ENCODE measurements around the gene GUK1. TPM values are rescaled to one million over a fixed set of nuclear protein-coding genes. Genes with fewer than 3 reads are reported as not detected.

GUK1 gene
- total RNA-seq, 1 donor from 2014 or later = 201 TPM

DNA sequence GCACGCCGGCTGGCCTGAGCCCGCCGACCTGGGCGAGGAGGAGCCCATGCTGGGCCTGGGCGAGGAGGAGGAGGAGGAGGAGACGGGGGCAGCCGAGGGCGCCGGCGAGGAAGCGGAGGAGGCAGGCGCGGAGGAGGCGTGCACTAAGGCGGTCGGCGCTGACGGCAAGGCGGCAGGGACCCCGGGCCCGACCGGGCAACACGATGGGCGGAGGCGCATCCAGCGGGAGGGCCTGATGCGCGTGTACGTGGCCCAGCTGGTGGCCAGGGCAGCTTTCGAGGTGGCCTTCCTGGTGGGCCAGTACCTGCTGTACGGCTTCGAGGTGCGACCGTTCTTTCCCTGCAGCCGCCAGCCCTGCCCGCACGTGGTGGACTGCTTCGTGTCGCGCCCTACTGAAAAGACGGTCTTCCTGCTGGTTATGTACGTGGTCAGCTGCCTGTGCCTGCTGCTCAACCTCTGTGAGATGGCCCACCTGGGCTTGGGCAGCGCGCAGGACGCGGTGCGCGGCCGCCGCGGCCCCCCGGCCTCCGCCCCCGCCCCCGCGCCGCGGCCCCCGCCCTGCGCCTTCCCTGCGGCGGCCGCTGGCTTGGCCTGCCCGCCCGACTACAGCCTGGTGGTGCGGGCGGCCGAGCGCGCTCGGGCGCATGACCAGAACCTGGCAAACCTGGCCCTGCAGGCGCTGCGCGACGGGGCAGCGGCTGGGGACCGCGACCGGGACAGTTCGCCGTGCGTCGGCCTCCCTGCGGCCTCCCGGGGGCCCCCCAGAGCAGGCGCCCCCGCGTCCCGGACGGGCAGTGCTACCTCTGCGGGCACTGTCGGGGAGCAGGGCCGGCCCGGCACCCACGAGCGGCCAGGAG, 18.3 kb downstream of the GUK1 start:
- no peak for DNase-seq (ENCODE audit: low spot score)
- H3K4me3 Mint-ChIP-seq = no peak overlapping the region
- no peak overlapping the region for H3K27ac Mint-ChIP-seq
- H3K9me3 Mint-ChIP-seq = no peaks in the 10 kb centered on the region
- peaks cover 11% of the 10 kb centered on the region for H3K4me1 Mint-ChIP-seq (ENCODE audit: low read depth)
- no peaks in the 10 kb centered on the region for H3K36me3 Mint-ChIP-seq (ENCODE audit: low read depth)
- intact Hi-C loops (cut with micrococcal nuclease) = no loop called here
- no peaks in the 10 kb centered on the region for H3K27me3 Mint-ChIP-seq (ENCODE audit: insufficient read depth)

- H3K4me3 Mint-ChIP-seq = no peak overlapping the region
- no peak overlapping the region for H3K27ac Mint-ChIP-seq
- no peaks in the 10 kb centered on the region for H3K36me3 Mint-ChIP-seq (ENCODE audit: low read depth)
- peaks cover 15% of the 10 kb centered on the region for H3K4me1 Mint-ChIP-seq (ENCODE audit: low read depth)
- DNase-seq (ENCODE audit: low spot score) = no peak
- intact Hi-C loops (cut with micrococcal nuclease) = no loop called here
- no peaks in the 10 kb centered on the region for H3K9me3 Mint-ChIP-seq
- H3K27me3 Mint-ChIP-seq (ENCODE audit: insufficient read depth) = no peaks in the 10 kb centered on the region
These were observed 19.1 kb downstream of the GUK1 start for GRCh38 chr1:228159008-228159665.

- intact Hi-C loops (cut with micrococcal nuclease) = loop anchor here (10.0 kb wide), 2 partner anchors 1345 to 1755 kb away; partner anchors contain the start of genes NUP133 and PARP1
- H3K4me1 Mint-ChIP-seq (ENCODE audit: low read depth) = peaks cover 15% of the 10 kb centered on the region
- H3K27ac Mint-ChIP-seq = no peak overlapping the region
- H3K36me3 Mint-ChIP-seq (ENCODE audit: low read depth) = no peaks in the 10 kb centered on the region
- H3K27me3 Mint-ChIP-seq (ENCODE audit: insufficient read depth) = no peaks in the 10 kb centered on the region
- H3K4me3 Mint-ChIP-seq = no peak overlapping the region
- no peak for DNase-seq (ENCODE audit: low spot score)
- H3K9me3 Mint-ChIP-seq = no peaks in the 10 kb centered on the region
These were observed 20.2 kb downstream of the GUK1 start for GRCh38 chr1:228160201-228160761.

- no peaks in the 10 kb centered on the region for H3K36me3 Mint-ChIP-seq (ENCODE audit: low read depth)
- peaks cover 15% of the 10 kb centered on the region for H3K4me1 Mint-ChIP-seq (ENCODE audit: low read depth)
- no peak for DNase-seq (ENCODE audit: low spot score)
- H3K27me3 Mint-ChIP-seq (ENCODE audit: insufficient read depth) = no peaks in the 10 kb centered on the region
- H3K4me3 Mint-ChIP-seq = no peak overlapping the region
- no peaks in the 10 kb centered on the region for H3K9me3 Mint-ChIP-seq
- intact Hi-C loops (cut with micrococcal nuclease) = loop anchor here (10.0 kb wide), 2 partner anchors 1343 to 1757 kb away; partner anchors contain the start of genes NUP133 and PARP1
- no peak overlapping the region for H3K27ac Mint-ChIP-seq
These were observed 21.3 kb downstream of the GUK1 start for GRCh38 chr1:228161362-228161761.

DNA sequence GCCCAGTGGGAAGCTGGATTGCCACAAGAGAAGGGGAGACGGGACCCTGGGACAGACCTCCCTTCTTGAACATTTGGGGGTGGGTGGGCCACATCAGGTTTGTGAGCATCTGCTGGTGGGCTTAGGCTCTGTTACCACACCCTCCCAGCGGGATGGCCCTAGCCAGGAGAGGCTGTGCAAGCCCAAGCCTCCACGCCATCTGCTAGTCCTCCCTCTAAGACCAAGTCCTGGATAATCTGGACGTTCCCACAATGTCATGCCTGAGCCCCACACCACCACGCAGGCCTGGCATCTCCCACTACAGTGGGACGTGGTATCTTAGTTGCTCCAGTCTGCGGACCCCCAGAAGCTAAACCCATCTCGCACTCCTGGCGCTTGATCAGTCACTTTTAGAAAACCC, 21.8 kb downstream of the GUK1 start:
- intact Hi-C loops (cut with micrococcal nuclease) = loop anchor here (10.0 kb wide), 2 partner anchors 1343 to 1757 kb away; partner anchors contain the start of genes NUP133 and PARP1
- Mint-ChIP-seq H3K4me1 (ENCODE audit: low read depth) (peaks cover 20% of the 10 kb centered on the region), H3K27me3 (ENCODE audit: insufficient read depth) (no peaks in the 10 kb centered on the region), H3K36me3 (ENCODE audit: low read depth) (no peaks in the 10 kb centered on the region), H3K27ac (no peak overlapping the region), H3K4me3 (no peak overlapping the region), H3K9me3 (no peaks in the 10 kb centered on the region)
- no peak for DNase-seq (ENCODE audit: low spot score)

GRCh38 chr1:228162286-228163006, 22.4 kb downstream of the GUK1 start:
- Mint-ChIP-seq H3K4me1 (ENCODE audit: low read depth) (peaks cover 21% of the 10 kb centered on the region), H3K4me3 (no peak overlapping the region), H3K9me3 (no peaks in the 10 kb centered on the region), H3K36me3 (ENCODE audit: low read depth) (no peaks in the 10 kb centered on the region), H3K27me3 (ENCODE audit: insufficient read depth) (no peaks in the 10 kb centered on the region), H3K27ac (no peak overlapping the region)
- intact Hi-C loops (cut with micrococcal nuclease) = loop anchor here (10.0 kb wide), 2 partner anchors 1342 to 1758 kb away; partner anchors contain the start of genes NUP133 and PARP1
- no peak for DNase-seq (ENCODE audit: low spot score)

GRCh38 chr1:228163007-228163753, 23.1 kb downstream of the GUK1 start:
- no peak for DNase-seq (ENCODE audit: low spot score)
- peaks cover 21% of the 10 kb centered on the region for H3K4me1 Mint-ChIP-seq (ENCODE audit: low read depth)
- H3K9me3 Mint-ChIP-seq = no peaks in the 10 kb centered on the region
- H3K27ac Mint-ChIP-seq = no peak overlapping the region
- H3K36me3 Mint-ChIP-seq (ENCODE audit: low read depth) = peaks cover 2% of the 10 kb centered on the region
- no peaks in the 10 kb centered on the region for H3K27me3 Mint-ChIP-seq (ENCODE audit: insufficient read depth)
- H3K4me3 Mint-ChIP-seq = no peak overlapping the region
- intact Hi-C loops (cut with micrococcal nuclease) = loop anchor here (10.0 kb wide), 2 partner anchors 1342 to 1758 kb away; partner anchors contain the start of genes NUP133 and PARP1

DNA sequence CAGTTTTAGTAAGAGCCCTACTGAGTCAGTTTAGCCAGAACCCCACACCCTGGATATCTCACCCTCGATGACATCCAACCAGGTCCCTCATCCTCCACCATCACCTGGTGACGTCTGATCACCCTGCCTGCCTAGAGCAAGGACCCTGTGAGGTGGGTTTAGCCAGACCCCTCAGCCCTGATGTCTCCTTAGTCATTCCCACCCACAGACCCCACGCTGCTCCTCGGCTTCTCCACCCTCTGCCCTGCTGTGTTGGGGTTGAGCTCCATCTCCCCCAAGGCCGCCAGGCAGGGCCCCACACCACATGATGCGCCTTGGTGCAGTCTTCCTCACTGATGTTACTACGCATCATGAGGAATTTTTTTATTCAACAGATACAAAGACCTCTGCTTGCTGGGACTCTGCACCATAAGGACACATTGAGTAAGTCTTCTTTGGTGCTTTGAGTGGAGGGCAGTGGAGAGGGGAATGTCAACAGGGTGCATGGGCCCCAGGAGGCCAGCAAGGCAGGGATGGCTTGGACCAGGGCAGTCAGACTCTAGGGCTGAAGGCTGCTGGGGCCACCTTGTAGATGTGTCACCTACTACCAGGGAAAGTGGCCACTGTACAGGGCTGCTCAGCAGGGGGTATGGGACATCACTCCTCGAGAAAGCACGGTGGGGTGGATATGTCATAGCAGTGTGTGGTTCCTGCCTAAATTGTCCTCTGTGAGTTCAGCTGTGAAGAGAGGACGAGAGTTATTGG, 23.9 kb downstream of the GUK1 start:
- Mint-ChIP-seq H3K4me3 (peak overlapping the region; percentile 64), H3K9me3 (no peaks in the 10 kb centered on the region), H3K27me3 (ENCODE audit: insufficient read depth) (no peaks in the 10 kb centered on the region), H3K27ac (peak overlapping the region; percentile 75), H3K4me1 (ENCODE audit: low read depth) (peaks cover 21% of the 10 kb centered on the region), H3K36me3 (ENCODE audit: low read depth) (peaks cover 6% of the 10 kb centered on the region)
- intact Hi-C loops (cut with micrococcal nuclease) = loop anchor here (10.0 kb wide), 2 partner anchors 1341 to 1759 kb away; partner anchors contain the start of genes NUP133 and PARP1
- no peak for DNase-seq (ENCODE audit: low spot score)

- intact Hi-C loops (cut with micrococcal nuclease) = loop anchor here (1.0 to 10.0 kb wide), 10 partner anchors 61 to 1760 kb away; partner anchors contain the start of genes C1orf35, JMJD4, NUP133 and PARP1
- Mint-ChIP-seq H3K4me3 (peak overlapping the region; percentile 86), H3K9me3 (no peaks in the 10 kb centered on the region), H3K27ac (peak overlapping the region; percentile 94), H3K36me3 (ENCODE audit: low read depth) (peaks cover 6% of the 10 kb centered on the region), H3K27me3 (ENCODE audit: insufficient read depth) (no peaks in the 10 kb centered on the region), H3K4me1 (ENCODE audit: low read depth) (peaks cover 21% of the 10 kb centered on the region)
- no peak for DNase-seq (ENCODE audit: low spot score)
These were observed 24.7 kb downstream of the GUK1 start for GRCh38 chr1:228164561-228165371.

DNA sequence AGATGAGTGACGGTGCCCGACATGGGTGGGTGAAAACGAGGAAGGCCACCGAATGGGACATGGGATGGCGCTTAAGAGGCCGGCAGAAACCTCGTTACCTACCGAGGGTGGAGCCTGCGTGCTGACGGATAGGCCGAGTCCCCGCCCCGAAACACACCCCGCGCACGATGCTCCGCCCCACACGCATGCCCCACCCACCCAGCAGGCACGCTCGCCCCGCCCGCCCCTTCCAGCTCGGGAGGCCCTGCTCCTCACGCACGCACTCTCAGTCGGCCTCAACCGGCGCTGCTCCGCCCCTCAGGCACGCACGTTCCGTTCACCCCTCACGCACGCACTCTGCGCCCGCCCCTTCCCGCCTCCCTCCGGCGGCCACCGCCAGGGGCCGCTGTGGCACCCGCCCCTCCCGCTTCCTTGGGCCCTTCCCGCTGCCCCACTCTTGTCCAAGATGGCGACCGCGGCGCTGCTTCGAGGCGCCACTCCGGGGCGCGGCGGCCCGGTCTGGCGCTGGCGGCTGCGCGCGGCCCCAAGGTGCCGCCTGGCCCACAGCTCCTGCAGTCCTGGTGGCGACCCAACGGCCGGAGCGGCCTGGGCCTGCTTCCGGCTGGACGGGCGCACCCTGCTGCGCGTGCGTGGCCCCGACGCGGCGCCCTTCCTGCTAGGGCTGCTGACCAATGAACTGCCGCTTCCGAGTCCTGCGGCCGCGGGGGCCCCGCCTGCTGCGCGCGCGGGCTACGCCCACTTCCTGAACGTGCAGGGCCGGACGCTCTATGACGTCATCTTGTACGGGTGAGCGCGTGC, 25.5 kb downstream of the GUK1 start, which contains the start of gene IBA57:
TSS of gene IBA57 (plus strand) at position 433 of the 798 bp plus-strand sequence. CDS start at position 446, 13 bp downstream.
- peak within 1 kb of the TSS; percentile 86 for H3K4me3 Mint-ChIP-seq
- H3K27ac Mint-ChIP-seq = peak within 1 kb of the TSS; percentile 94
- intact Hi-C loops (cut with micrococcal nuclease) = loop anchor here (1.0 to 10.0 kb wide), 17 partner anchors 9 to 1761 kb away; partner anchors contain the start of genes ARF1, C1orf35, GUK1 and JMJD4
- no peaks in the 10 kb centered on the region for H3K27me3 Mint-ChIP-seq (ENCODE audit: insufficient read depth)
- H3K4me1 Mint-ChIP-seq (ENCODE audit: low read depth) = peaks cover 21% of the 10 kb centered on the region
- DNase-seq (ENCODE audit: low spot score) = peak; percentile 99
- no peaks in the 10 kb centered on the region for H3K9me3 Mint-ChIP-seq
- peaks cover 6% of the 10 kb centered on the region for H3K36me3 Mint-ChIP-seq (ENCODE audit: low read depth)
